Fibroblast of skin of right quadriceps (primary cell): ENCODE measurements around the gene DPH7.
"Not testable (repeated sequence)": the region's sequence is repeated elsewhere in the genome, so short reads cannot be mapped to it uniquely, and the experiment has no call there.

Source experiments
- DNase-seq: peaks from one replicate; pipeline ENCODE4 v3.0.0-alpha.2; 2013

Gene DPH7

DNA sequence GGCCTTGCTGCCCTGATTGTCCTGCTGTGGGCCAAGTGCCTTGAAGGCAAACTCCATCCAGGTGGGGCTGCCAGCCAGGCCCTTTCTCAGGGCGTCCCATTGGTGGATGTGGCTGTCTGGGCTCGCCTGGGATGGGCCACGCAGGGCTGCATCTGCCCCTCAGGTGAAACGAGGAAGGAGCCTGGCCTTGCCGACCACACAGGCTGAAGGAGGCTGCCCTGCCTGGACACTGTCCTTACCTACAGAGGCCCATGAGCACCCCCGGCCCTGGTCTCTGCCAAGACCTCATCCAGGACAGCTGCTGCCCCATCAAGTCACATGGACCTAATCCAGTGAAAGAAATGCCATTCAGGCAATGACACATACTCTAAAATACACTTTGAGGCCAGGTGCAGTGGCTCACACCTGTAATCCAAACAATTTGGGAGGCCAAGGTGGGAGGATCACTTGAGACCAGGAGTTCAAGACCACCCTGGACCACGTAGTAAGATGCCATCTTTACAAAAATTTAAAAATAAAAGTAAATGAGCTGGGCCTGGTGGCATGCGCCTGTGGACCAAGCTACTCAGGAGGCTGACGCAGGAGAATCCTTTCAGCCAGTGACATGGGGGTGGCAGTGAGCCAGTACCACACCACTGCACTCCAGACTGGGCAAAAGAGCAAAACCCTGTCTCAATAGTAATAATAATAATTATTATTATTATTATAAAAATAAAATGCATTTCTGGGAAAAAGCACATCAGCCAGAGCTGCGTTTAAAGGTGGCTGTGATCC lies 62.4 kb downstream of the DPH7 start:
- no peak for DNase-seq

DNA sequence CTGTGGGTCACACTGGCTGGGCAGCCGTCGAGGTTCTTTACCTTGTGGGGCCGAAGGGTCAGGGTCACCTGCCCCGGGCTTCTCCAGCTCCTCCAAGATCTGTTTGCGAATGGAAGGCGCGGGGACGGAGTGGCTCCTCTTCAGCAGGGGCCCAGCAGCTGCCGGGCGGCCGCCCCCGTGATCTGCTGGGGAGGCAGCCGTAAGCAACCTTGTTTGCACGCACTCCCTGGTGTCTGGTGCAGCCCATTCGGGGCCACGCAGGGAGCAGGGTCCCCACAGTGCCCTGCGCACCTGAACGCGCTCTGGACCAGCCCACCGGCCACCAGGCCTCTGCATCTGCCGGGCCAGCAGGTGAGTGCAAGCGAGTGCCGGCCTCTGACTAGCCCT lies 63.4 kb downstream of the DPH7 start:
- DNase-seq, result no peak

DNA sequence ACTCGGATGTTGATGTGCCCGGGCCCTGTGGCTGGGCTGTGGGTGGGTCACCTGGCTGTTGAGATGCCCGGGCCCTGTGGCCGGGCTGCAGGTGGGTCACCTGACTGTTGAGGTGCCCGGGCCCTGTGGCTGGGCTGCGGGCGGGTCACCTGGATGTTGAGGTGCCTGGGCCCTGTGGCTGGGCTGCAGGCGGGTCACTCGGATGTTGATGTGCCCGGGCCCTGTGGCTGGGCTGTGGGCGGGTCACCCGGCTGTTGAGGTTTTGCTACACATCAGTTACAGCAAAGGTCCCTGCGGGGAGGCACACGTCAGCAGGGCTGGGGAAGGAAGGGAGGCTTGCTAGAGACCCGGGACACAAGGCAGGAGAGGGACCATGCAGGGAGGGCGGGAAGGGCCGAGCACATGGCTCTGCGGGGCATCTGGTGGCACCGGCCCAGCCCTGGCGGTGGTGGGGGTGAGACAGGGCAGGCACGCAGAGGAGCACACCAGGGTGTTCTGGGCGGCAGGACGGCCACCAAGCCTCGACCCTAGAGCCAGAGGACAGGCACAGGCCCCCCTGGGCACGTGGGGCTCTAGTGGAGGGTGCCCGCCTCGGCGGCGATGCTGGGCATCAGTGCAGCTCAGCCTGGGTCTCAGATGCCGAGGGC lies 63.9 kb downstream of the DPH7 start:
- DNase-seq, result no peak

DNA sequence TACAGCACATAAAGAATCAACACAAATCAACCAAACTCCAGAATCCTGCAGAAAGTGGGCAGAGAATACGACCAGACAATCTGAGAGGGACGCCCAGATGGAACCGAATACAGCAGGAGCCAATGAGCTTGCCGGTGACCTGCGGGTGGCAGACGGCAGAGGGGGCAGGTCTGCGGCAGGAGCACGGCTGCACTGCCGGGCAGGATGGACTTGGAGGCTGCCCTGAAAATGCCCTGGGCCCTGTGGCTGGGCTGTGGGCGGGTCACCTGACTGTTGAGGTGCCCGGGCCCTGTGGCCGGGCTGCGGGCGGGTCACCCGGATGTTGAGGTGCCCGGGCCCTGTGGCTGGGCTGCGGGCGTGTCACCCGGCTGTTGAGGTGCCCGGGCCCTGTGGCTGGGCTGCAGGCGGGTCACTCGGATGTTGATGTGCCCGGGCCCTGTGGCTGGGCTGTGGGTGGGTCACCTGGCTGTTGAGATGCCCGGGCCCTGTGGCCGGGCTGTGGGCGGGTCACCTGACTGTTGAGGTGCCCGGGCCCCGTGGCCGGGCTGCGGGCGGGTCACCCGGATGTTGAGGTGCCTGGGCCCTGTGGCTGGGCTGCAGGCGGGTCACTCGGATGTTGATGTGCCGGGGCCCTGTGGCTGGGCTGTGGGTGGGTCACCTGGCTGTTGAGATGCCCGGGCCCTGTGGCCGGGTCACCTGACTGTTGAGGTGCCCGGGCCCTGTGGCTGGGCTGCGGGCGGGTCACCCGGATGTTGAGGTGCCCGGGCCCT lies 64.7 kb downstream of the DPH7 start:
- DNase-seq, result not testable (repeated sequence)

DNA sequence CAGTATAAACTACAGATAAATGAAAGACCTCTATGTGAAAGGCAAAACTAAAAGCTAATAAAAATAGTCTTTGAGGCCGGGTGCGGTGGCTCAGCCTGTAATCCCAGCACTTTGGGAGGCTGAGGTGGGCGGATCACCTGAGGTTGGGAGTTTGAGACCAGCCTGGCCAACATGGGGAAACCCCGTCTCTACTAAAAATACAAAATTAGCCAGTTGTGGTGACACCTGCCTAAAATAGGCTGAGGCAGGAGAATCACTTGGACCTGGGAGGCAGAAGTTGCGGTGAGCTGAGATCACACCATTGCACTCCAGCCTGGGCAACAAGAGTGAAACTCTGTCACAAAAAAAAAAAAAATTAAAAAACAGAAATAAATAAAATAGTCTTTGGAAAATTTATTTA lies 65.6 kb downstream of the DPH7 start:
- not testable (repeated sequence) for DNase-seq

DNA sequence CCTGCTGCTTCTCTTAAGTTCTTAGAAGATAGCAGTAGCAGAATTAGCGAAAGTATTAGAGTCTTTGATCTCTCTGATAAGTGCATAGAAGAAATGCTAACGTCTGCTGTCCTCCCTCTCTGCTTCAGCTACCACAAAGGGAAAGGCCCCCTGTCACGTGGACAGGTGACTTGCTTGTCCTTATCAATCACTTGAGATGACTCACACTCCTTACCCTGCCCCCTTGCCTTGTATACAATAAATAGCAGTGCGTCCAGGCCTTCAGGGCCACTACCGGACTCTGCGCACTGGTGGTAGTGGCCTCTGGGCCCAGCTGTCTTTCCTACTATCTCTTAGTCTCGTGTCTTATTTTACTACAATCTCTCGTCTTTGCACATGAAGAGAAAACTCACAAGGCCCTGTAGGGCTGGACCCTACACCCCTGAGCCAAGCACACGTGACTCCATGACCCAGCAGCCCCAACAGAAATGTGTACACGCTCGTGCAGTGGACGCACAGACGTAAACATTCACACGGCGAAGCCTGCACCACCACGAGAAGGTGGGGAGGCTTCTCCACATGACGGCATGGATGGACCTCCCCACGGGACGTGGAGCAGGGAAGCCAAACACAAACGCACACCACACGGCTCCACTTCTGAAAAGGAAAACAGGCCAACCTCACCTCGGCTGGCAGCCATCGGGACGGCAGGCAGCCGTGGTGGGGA lies 66.8 kb downstream of the DPH7 start:
- DNase-seq, result no peak

DNA sequence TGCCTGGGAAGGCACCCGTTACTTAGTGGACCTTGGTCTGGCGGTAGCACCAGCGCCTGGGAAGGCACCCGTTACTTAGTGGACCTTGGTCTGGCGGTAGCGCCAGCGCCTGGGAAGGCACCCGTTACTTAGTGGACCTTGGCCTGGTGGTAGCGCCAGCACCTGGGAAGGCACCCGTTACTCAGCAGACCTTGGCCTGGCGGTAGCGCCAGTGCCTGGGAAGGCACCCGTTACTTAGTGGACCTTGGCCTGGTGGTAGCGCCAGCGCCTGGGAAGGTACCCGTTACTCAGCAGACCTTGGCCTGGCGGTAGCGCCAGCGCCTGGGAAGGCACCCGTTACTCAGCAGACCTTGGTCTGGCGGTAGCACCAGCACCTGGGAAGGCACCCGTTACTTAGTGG lies 67.6 kb downstream of the DPH7 start:
- not testable (repeated sequence) for DNase-seq

DNA sequence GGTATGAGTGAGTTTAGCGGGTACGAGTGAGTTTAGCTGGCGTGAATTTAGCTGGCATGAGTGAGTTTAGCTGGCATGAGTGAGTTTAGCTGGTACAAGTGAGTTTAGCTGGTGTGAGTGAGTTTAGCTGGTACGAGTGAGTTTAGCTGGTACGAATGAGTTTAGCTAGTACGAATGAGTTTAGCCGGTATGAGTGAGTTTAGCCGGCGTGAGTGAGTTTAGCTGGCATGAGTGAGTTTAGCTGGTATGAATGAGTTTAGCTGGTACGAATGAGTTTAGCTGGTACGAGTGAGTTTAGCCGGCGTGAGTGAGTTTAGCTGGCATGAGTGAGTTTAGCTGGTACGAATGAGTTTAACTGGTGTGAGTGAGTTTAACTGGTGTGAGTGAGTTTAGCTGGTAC lies 69.5 kb downstream of the DPH7 start:
- no peak for DNase-seq

DNA sequence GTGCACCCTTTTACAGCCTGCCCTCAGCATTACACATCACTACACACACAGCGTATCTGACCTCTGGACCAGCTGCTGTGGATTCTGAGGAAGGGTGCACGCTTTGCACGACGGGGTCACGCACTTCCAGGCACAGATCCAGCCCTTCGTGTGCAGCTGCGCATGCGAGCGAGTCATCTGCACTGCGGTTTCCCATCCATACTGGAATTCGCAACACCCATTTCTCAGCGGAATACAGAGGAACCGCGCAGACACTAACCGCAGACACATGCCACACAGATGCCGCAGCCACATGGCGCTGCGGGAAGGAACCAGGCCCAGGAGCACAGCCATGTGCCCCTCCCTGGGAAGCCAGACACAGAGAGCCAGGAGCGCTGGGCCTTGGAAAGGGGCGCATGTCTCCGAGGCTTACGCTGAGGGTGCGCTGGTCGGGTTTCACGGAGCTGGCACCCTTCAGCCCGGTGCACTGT lies 72.0 kb downstream of the DPH7 start:
- peak; percentile 81 for DNase-seq

DNA sequence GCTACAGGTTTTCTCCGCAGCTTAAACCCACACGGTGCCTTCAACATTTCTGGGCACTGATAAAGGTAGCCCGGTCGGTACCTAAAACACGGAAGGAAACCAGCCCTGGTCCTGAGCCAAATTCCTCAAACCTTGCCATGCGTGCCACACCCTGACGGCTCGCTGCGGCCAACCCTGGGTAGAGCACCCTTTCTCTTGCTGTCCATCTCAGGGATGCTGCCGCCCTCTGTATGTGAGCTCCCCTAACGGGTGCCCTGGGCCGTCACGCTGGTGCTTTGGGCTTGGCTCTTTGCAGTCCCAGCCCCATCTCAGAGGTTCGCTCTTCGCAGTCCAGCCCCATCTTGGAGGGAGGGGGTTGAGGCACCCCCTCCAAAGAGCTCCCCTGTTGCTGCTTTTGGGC lies 72.5 kb downstream of the DPH7 start:
- DNase-seq, result no peak

DNA sequence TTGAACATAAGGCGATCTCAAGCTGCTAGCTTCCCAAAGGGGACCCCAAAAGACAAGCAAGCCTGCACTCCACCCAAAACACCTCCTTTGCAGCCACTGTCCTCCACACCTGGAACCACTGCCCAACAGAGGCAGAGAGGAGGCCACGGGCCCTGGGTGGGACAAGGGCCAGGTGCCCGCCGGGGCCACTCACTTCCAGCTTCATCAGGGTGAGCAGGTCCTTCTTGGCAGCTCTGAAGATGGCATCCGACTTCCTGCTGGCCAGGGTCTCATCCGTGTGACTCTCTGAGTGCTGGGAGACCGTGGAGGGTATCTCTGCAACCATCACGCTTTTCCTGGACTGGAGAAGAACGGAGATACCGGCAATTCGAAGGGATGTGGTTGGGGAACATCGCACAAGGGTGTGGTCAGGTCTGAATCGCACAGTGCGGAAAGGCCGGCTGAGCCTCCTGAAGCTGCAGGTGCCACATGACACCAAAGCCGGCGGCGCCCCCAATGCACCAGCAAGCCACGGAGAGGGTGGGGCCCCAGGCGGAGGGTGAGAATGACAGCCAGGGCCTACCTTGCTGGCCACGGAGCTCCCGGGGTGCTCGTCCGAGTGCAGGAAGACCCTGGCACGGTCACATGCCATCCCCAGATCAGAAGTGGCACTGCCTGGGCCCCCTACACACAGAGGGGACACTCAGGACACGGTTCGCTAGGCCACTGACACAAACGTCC lies 73.1 kb downstream of the DPH7 start:
- no peak for DNase-seq
